ENCODE data around the gene IDUA. TPM values are rescaled to one million over a fixed set of nuclear protein-coding genes. Genes with fewer than 3 reads are reported as not detected.

IDUA gene
- total RNA-seq, 4 donors from 2014 or later: 6.0 to 13.4 (median 11.1) TPM

GRCh38 chr4:1039493-1040343, 52.9 kb downstream of the IDUA start:
- TF ChIP-seq CTCF (IDR thresholded peaks at IDR 0.05) (no peak), POLR2A (IDR thresholded peaks at IDR 0.05) (no peak)
- intact Hi-C loops (cut with DNase I; ENCODE audit: low total_unique reads): loop anchor here (10.0 kb wide), 1 partner anchor 245 kb away; the partner anchor contains the start of gene MAEA
- H3K4me3 ChIP-seq (ENCODE audit: low read depth, poor library complexity, severe bottlenecking): no peak overlapping the region
- 41 to 42% methylated on average over 14 of the region's 20 CpGs for WGBS, 2 donors
- no peak for DNase-seq (ENCODE audit: low spot score in 2 of 2)

- 77 to 78% methylated on average over 18 to 19 of the region's 21 CpGs for WGBS, 2 donors
Measured at GRCh38 chr4:1040344-1041146, 53.7 kb downstream of the IDUA start.

GRCh38 chr4:1041147-1041935, 54.5 kb downstream of the IDUA start:
- no peak for TF ChIP-seq POLR2A (IDR thresholded peaks at IDR 0.05)
- TF ChIP-seq CTCF (IDR thresholded peaks at IDR 0.05): no peak
- WGBS, 2 donors: 32 to 35% methylated on average over 29 to 32 of the region's 36 CpGs
- intact Hi-C loops (cut with DNase I; ENCODE audit: low total_unique reads): no loop called here
- no peak overlapping the region for H3K4me3 ChIP-seq (ENCODE audit: low read depth, poor library complexity, severe bottlenecking)
- DNase-seq (ENCODE audit: low spot score in 2 of 2): no peak

More at GRCh38 chr4:1040344-1041146, 53.7 kb downstream of the IDUA start:
- no peak for DNase-seq (ENCODE audit: low spot score in 2 of 2)
- intact Hi-C loops (cut with DNase I; ENCODE audit: low total_unique reads): no loop called here
- no peak overlapping the region for H3K4me3 ChIP-seq (ENCODE audit: low read depth, poor library complexity, severe bottlenecking)
- TF ChIP-seq CTCF (IDR thresholded peaks at IDR 0.05): no peak
- no peak for TF ChIP-seq POLR2A (IDR thresholded peaks at IDR 0.05)

GRCh38 chr4:1041936-1042330, 55.1 kb downstream of the IDUA start:
- intact Hi-C loops (cut with DNase I; ENCODE audit: low total_unique reads): no loop called here
- TF ChIP-seq POLR2A (IDR thresholded peaks at IDR 0.05) (no peak), CTCF (IDR thresholded peaks at IDR 0.05) (no peak)
- no peak for DNase-seq (ENCODE audit: low spot score in 2 of 2)
- no peak overlapping the region for H3K4me3 ChIP-seq (ENCODE audit: low read depth, poor library complexity, severe bottlenecking)
- WGBS, 2 donors: 18 to 34% methylated on average over 8 of the region's 8 CpGs

GRCh38 chr4:1042352-1043055, 55.7 kb downstream of the IDUA start:
- TF ChIP-seq CTCF (IDR thresholded peaks at IDR 0.05) (no peak), POLR2A (IDR thresholded peaks at IDR 0.05) (no peak)
- 83 to 91% methylated on average over 17 of the region's 17 CpGs for WGBS, 2 donors
- no peak overlapping the region for H3K4me3 ChIP-seq (ENCODE audit: low read depth, poor library complexity, severe bottlenecking)

More at GRCh38 chr4:1042352-1043055, 55.7 kb downstream of the IDUA start:
- no peak for DNase-seq (ENCODE audit: low spot score in 2 of 2)
- intact Hi-C loops (cut with DNase I; ENCODE audit: low total_unique reads): no loop called here
